Measurements from ENCODE around the gene ANKRD11. TPM values are rescaled to one million over a fixed set of nuclear protein-coding genes. Genes with fewer than 3 reads are reported as not detected.

The ANKRD11 gene
- total RNA-seq, 1 donor from 2014 or later, result 209 TPM

GRCh38 chr16:89275837-89276720 lies 214.3 kb downstream of the ANKRD11 start:
- Mint-ChIP-seq H3K4me1 (ENCODE audit: unreplicated experiment) (peaks cover 3% of the 10 kb centered on the region), H3K27me3 (ENCODE audit: unreplicated experiment) (no peaks in the 10 kb centered on the region), H3K36me3 (ENCODE audit: unreplicated experiment) (peaks cover 36% of the 10 kb centered on the region), H3K9me3 (ENCODE audit: unreplicated experiment) (no peaks in the 10 kb centered on the region), H3K4me3 (ENCODE audit: unreplicated experiment) (no peak overlapping the region), H3K27ac (ENCODE audit: unreplicated experiment) (no peak overlapping the region)
- TF ChIP-seq, protein P1, sequence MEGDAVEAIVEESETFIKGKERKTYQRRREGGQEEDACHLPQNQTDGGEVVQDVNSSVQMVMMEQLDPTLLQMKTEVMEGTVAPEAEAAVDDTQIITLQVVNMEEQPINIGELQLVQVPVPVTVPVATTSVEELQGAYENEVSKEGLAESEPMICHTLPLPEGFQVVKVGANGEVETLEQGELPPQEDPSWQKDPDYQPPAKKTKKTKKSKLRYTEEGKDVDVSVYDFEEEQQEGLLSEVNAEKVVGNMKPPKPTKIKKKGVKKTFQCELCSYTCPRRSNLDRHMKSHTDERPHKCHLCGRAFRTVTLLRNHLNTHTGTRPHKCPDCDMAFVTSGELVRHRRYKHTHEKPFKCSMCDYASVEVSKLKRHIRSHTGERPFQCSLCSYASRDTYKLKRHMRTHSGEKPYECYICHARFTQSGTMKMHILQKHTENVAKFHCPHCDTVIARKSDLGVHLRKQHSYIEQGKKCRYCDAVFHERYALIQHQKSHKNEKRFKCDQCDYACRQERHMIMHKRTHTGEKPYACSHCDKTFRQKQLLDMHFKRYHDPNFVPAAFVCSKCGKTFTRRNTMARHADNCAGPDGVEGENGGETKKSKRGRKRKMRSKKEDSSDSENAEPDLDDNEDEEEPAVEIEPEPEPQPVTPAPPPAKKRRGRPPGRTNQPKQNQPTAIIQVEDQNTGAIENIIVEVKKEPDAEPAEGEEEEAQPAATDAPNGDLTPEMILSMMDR (IDR thresholded peaks at IDR 0.05), result no peak
- no peak for DNase-seq (ENCODE audit: extremely low spot score, unreplicated experiment)

- Mint-ChIP-seq H3K27me3 (ENCODE audit: unreplicated experiment) (no peaks in the 10 kb centered on the region), H3K36me3 (ENCODE audit: unreplicated experiment) (peaks cover 32% of the 10 kb centered on the region), H3K27ac (ENCODE audit: unreplicated experiment) (no peak overlapping the region), H3K4me1 (ENCODE audit: unreplicated experiment) (peaks cover 3% of the 10 kb centered on the region), H3K4me3 (ENCODE audit: unreplicated experiment) (no peak overlapping the region), H3K9me3 (ENCODE audit: unreplicated experiment) (no peaks in the 10 kb centered on the region)
- no peak for DNase-seq (ENCODE audit: extremely low spot score, unreplicated experiment)
- TF ChIP-seq, protein P1 (IDR thresholded peaks at IDR 0.05), result no peak
Observed at GRCh38 chr16:89275284-89275584, 215.1 kb downstream of the ANKRD11 start.

- Mint-ChIP-seq H3K4me1 (ENCODE audit: unreplicated experiment) (peaks cover 5% of the 10 kb centered on the region), H3K27me3 (ENCODE audit: unreplicated experiment) (no peaks in the 10 kb centered on the region), H3K4me3 (ENCODE audit: unreplicated experiment) (no peak overlapping the region), H3K27ac (ENCODE audit: unreplicated experiment) (no peak overlapping the region), H3K9me3 (ENCODE audit: unreplicated experiment) (no peaks in the 10 kb centered on the region), H3K36me3 (ENCODE audit: unreplicated experiment) (peaks cover 32% of the 10 kb centered on the region)
- TF ChIP-seq, protein P1 (IDR thresholded peaks at IDR 0.05), result no peak
- no peak for DNase-seq (ENCODE audit: extremely low spot score, unreplicated experiment)
Observed at GRCh38 chr16:89274561-89275283, 215.6 kb downstream of the ANKRD11 start.

- Mint-ChIP-seq H3K4me1 (ENCODE audit: unreplicated experiment) (peaks cover 10% of the 10 kb centered on the region), H3K27me3 (ENCODE audit: unreplicated experiment) (no peaks in the 10 kb centered on the region), H3K4me3 (ENCODE audit: unreplicated experiment) (no peak overlapping the region), H3K9me3 (ENCODE audit: unreplicated experiment) (no peaks in the 10 kb centered on the region), H3K36me3 (ENCODE audit: unreplicated experiment) (peaks cover 35% of the 10 kb centered on the region), H3K27ac (ENCODE audit: unreplicated experiment) (no peak overlapping the region)
- no peak for DNase-seq (ENCODE audit: extremely low spot score, unreplicated experiment)
- TF ChIP-seq, protein P1 (IDR thresholded peaks at IDR 0.05), result no peak
Observed at GRCh38 chr16:89273741-89274472, 216.5 kb downstream of the ANKRD11 start.

Measured in osteocyte (in vitro differentiated cells).